Stimulated activated CD8-positive, alpha-beta memory T cell treated with anti-CD3 and anti-CD28 coated beads, Interleukin-12 subunit alpha, Interleukin-12 subunit beta, amount 100 ng/mL, for 4 hours (primary cell): ENCODE data around the gene ANKS1A.
"Not testable (repeated sequence)": the region's sequence is repeated elsewhere in the genome, so short reads cannot be mapped to it uniquely, and the experiment has no call there.

ENCODE experiments used
- DNase-seq: peaks from one replicate; pipeline ENCODE4 v3.0.0-alpha.2; 2020; ENCODE audit warnings: low read depth

The ANKS1A gene

DNA sequence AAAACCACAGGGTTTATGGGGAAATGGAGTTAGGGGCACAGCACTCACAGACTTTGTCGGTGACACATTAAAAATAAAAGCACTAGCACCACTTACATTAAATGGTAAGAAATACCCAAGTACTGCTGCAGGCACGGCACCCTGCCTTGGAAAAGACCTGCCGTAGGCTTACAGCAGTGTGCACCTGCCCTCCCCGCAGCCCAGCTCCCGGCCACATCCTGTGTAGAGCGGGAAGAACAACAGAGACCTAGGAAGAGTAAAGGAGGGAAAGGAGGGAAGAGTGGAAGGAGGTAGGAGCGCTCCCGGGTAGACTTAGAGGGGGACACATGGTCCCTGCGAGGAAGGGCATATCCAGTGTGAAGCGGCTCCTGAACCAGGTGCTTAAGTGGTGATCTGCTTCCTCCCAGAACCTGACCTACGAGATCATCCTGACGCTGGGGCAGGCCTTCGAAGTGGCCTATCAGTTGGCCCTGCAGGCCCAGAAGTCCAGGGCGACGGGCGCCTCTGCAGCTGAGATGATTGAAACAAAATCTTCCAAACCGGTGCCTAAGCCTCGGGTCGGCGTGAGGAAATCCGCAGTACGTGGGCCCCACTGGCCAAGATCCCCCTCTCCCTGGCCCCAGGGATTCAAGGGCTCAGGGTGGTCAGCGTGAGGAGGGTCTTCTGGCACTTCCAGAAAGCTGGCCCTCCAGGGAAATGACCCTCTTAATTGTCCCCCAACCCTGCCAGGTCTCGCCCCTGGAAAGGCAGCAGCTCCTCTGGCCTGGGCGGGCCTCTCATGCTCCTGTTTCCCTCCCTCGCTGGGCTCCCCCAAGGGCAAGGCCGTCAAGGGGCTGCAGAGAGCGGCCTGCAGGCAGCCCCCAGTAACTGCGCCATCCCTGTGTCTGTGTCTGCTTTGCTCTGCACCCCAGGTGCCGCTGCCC, 196.6 kb downstream of the ANKS1A start:
- no peak for DNase-seq

DNA sequence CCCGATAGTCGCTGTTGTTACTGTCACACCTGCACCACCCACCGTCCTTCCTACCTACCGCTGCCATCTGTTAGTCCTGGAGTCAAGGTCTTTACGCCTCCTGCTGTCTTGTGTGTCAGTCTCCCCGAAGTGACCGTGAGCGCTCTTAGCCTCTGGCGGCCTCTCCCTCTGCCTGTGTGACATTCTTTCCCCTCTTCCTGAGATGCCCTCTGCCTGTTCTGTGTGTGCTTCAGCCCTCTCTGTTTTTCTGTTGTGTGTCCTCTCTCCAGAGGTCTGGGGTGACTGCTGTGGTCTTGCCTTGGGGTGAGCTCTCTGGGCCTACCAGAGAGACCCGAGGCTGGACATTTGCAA, 197.2 kb downstream of the ANKS1A start:
- no peak for DNase-seq

DNA sequence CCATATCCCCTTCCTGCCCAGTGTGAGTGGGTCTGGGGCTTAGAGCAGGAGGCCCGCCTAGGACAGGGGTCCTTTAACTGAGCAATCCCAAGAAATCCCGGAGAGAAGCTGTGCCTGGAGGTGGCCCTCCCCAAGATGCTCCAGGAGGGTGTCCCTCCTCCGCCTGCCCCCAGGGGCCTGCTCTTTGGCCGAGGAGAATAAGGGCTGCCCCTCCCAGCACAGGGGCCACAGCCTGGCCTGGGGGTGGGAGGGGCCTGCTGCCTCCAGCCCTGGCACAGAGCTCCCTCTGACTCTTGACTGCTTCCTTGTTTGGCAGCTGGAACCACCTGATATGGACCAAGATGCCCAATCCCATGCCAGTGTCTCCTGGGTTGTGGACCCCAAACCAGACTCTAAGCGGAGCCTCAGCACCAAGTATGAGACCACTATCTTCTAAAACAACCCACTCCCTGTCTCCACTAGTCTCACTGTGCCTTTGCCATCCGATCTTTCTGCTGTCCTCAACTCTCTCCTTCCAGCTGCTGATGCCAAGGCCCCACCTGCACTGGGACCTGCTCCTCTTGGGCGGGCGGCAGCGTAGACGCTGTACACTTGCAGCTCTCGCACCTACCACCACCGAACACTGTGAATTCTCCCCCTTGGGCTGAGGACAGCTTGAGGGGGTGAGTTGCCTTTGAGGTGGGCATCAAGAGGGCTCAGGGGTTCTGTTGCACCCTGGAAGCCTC, 197.7 kb downstream of the ANKS1A start:
- no peak for DNase-seq

DNA sequence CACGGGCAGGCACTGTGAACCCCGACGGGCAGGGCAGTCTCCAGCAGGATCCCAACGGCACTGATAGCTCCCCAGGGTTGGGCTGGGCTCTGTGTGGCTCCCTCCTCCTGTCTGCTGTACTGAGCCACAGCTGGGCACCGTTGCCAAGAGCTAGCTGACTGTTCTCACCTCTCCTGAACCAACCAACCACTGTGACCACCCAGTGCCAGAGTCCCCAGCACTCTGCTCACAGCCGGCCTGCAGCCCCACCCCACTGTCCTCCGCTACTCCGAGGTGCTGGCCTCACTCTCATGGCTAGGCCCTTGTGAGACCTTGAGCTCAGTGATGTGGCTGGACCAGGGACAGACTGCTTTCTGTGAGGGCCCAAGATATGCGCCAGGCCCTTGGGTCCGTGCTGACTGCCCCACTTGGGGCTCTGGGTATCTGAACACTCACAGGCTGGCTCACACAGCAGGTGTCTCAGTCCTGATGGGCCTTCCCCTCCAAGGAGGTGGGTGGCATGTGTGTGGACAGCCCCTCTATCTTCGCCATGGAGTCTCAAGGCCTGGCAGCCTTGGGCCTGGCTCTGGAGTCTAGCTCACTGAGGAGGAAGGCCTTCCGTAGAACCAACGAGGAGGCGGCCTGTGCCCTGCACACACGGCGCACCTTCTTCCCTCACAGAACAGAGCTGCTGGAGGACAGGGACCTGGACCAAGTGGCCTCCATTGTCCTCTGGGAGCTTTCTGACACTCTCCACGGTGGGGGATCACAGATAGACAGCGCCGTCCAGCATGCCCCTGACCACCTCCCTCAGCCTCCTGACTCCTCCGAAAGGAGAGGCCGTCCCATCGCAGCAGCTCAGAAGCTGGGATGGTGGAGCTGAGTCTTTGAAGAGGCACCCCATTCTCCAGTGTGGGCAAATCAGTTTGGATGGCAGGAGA, 198.6 kb downstream of the ANKS1A start:
- no peak for DNase-seq

DNA sequence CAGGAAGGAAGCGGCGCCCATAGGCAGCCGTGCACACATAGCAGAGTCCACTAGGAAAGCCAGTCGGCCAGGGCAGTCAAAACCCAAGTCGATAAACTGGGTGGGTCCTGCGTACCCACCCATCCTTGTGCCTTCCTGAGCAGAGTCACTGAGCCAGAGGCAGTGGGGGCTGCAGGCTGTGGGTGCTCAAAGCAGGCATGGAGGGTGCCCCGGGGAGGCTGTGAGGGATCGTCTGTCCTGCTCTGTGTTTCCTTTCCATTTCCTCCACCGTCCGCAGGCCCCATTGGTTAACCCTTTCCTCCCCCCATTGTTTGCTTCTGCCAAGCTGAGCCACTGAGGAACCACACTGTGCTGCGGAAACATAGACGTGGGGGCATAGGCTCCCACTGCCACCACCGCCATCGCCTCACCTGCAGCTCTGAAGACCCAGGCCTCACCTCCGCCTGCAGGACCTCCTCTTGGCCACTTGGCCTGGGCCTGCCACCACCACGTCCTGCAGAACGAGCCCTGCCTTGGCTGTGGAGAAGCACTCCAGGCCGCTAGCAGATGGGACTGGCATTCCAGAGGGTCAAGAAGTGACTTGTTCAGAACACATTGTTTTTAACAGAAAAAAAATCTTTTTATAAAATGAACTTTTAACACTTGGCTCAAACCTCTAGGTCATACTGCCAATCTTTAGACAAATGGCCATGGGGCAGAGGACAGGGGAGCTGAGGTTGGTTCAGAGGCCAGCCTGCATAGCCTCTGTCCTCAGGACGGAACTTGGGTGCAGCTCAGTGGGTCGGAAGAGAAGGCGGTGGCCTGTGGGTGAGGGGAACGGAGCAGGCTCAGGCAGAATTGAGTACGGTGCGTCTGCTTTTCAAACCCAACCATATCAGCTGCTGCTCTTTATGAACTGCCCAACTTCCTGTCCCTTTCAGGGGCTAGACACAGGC, 199.5 kb downstream of the ANKS1A start:
- no peak for DNase-seq

DNA sequence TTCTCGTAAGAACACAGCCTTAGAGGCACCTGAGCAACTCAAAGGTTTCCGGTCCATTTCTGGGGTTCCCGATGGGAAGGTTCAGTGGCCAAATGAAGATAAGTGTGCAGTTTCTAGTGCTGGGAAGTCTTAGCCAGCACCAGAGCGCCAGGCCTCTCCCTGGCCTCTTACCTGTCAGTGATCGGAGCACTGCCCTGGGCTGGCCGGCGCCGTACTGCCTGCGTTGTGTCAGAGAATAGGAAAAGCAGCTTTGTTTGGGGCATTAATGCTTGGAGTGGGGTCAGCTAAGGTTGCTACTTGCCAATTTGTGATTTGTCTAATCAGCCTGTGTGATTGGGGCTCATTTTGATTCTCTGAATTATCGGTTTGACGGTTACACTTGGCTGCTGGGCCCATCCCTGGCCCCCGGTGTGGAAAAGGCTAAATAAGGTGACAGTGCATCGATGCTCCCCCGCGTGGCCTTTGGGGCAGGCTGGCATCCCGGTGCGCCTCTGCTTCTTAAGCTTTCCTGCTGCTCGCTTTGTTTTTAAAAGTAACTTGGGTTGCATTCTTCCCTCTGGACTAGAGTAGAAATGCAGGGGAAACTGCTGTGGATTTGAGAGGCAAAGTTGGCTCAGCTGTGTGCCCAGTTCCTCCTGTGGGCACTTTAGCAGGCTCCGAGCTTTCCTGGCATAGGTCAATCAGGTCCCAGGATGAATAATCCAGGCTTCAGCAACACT, 200.3 kb downstream of the ANKS1A start:
- no peak for DNase-seq

DNA sequence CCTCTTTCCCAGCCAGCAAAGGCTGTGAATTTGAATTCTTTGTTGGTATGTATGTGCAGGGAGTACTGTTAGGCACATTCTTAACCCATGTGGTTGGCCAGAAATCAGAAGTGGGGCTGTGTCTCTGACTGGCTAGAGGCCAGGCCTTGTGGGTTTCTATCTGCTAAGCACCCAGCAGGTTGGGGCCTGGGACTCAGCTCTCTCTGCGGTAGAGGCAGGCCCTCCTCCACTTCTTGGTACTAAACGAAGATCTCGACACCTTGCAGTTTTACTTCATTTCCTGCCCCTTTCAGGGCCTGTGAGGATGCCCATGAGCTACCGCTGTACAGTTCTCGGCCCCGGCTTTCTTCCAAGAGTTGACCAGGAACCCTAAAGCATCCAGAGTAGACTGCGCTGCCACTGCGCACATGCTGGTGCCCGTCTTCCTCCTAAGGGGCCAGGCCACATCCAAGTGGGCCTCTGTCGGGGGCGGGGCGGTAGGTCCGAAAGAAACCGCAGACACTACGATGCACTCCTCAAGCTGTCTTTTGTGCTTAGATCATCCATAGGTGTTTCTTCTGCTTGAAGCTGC, 201.0 kb downstream of the ANKS1A start:
- no peak for DNase-seq

DNA sequence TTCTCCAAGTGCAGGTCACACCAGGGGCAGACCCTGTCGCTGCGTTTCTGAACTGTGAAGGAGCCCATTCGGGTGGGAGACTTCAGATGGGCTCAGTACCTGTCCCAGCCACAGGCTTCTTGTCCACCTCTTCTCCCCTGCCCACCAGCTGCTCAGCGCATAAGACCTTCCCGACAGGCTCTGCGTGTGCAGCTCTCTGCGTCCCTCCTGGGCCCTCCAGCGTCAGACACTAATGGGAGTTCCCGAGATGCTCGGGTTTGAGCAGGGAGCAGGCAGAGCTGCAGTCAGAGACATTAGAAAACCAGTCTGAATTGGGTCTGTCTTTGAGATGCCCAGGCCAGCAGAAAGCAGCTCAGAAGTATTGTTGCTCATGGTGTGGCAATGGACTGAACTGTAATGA, 201.7 kb downstream of the ANKS1A start:
- DNase-seq, result no peak

DNA sequence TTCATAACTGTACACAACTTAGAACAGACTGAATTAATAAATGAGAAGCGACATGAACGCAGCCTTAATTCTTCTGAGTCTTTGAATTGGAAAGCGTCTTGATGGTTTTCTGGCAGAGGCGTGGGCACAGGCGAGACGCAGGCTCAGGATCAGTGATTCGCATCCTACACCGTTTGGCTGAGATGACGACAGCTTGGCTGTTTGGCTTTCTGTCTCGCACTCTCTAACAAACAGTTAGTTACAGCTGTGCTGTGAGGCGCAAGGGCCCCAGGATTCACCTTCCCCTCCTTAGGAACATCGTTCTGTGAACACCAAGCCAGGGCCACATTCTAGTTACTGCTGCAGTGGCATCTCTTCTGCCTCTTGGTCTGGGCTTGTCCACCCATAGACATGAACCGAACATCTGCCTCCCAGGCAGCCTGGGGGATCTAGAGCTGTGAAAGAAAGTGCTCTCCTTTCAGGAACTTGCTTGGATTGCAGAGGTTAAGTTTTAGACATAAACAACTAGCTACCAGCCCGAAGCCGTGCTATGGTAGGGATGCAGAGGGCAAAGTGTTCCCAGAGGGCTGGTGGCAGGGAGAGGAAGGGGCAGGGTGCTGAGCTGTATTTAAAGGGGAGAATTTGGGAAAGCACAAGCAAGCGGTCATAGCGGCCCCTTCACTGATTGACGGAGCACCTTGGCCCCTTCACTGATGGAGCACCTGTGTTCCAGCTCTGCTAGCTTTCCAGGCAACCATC, 202.5 kb downstream of the ANKS1A start:
- no peak for DNase-seq

DNA sequence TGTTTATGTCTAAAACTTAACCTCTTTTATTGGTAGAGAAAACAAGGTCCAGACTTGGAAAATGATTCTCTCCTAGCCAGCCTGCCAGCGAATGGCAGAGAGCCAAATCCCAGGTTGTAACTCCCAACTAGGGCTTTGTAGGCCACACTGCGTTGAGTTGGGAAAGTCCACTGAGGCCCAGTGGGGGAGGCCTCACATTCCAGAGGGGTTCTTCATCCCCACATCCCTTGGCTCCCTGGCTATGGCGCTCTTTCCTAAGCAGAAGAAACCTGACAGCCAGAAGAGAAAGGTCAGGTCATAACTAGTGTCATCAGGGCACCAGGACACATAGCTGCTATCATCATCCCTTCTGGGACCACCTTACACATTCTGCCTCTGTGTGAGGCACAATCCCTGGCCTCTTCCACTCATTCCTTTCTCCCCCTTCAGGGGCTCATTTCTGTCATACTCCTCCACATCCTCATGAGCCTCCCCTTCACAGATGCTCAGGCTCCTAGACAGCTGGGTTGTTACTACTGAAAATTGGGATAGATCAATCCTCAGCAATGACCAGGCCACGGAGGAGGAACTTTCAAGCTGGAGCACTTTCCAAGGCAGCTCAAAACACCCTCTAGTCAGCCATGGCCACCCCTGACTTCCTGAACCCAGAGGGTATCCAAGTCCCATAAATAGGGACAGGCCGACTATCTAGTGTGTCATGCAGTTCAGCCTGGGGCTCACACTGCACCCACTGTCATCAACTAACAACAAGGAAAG, 203.5 kb downstream of the ANKS1A start:
- no peak for DNase-seq

DNA sequence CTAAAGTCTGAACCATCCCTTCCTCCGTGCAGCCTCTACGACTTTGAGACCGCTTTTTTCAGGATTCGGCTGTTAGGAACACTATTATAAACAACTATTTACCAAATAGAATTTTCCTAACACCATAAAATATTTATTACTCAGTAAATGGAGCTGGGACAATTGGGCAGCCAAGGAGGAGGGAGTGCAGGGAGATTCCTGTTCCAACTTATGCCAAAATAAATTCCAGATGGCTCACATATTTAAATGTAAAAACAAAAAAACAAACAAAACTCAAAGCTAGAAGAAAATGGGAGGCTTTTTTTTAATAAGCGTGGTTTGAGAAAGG, 204.0 kb downstream of the ANKS1A start:
- DNase-seq, result no peak

DNA sequence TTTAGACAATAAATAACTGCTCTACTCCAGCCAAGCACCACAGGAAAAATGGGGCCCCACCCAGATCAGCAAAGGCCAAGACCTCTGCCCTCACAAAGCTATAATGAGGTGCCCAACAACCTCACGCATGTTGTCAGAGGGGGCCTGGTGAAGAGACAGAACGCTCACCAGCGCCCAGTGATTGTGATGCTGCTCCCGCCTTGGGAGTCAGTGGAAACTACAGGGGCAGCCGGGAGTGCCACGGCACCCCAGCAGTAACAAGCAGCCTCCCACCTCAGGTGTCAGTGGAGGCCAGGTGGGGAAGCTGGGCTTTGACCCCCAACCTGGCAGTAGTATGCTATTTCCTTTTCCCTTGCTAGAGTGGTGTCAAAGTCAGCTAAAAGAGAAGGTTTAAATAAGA, 204.7 kb downstream of the ANKS1A start:
- DNase-seq, result no peak

DNA sequence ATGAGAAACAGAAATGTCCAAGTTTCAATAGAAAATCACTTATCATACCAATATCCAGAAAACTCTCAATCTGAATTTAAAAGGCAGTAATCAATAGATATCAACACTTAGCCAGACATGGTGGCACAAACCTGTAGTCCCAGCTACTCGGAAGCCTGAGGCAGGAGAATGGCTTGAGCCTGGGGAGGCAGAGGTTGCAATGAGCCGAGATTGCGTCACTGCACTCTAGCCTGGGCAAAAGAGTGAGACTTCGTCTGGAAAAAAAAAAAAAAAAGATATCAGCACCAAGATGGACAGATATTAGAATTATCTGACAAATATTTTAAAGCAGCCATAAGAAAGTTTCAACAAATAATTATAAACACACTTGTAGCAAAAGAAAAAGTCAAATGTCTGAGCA, 205.1 kb downstream of the ANKS1A start:
- no peak for DNase-seq

DNA sequence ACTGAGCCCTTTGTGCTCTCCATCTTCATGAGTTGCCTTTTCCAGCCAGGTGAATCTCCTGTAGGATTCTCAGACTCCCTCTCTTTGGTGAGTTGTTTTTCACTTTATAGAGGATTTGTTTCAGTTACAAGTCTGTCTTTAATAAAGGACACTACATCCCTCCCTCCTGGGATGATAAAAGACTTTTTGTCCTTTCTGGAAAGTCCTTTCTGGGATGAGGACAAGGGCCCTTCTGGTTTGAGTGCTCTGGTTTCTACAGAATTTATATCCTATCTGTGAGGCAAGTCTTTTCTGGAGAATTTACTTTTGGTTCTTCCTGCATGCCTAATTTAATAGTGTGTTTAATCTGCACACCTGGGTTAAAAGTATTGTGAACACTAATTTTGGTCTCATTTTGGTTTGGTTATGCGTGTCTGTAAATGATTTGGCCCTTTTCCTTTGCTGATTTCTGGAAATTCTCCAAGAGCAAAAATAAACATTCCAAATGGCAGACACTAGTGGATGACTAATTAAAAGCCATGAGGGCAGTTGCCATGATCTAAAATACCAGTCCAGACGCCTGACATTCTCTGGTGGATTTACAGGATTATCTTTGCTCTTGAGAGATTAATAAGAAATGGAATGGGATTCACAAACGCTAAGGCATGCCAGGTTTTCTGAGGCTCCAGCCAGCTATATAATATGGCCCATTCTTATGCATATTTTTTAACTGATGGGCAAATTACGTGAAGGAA, 207.2 kb downstream of the ANKS1A start:
- DNase-seq, result no peak

DNA sequence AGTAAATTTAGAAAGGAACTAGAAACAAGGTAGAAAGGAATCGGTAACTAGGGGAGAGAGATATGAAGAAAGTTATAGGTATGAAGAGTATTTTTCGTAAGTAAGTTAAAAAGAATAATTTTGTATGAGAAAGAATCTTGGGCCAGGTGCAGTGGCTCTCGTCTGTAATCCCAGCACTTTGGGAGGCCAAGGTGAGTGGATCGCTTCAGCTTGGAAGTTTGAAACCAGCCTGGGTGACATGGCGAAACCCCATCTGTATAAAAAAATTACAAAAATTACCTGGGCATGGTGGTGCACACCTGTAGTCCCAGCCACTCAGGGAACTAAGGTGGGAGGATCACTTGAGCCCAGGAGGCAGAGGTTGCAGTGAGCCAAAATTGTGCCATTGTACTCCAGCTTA, 210.1 kb downstream of the ANKS1A start:
- no peak for DNase-seq

DNA sequence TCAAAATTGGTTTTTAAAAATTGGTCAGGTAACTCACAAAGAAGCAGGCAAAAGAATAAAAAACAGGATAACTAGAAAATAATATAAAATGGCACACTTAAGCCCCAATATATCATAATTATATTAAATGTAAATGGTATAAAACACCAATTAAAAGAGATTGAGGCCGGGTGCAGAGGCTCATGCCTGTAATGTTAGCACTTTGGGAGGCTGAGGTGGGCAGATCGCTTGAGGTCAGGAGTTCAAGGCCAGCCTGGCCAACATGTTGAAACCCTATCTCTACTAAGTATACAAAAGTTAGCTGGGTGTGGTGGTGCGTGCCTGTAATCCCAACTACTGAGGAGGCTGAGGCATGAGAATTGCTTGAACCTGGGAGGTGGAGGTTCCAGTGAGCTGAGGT, 216.0 kb downstream of the ANKS1A start:
- DNase-seq, result no peak

DNA sequence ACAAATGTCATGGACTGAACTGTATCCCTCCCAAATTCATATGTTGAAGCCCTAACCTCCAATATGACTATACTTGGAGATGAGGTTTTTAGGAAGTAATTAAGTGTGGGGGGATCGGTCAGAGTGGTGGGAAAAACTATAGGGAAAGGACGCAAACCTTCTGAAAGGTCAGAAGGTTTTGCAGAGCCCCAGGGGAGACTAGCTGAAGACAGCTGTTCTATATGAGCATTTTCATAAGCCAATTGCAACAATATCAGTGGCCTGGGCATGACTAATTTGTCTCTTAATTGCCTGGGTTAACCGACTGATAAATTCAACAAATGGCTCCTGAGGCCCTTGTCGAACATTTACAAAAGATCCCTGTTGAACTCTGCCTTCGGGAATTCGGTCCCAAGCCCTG, 217.0 kb downstream of the ANKS1A start:
- DNase-seq, result not testable (repeated sequence)

DNA sequence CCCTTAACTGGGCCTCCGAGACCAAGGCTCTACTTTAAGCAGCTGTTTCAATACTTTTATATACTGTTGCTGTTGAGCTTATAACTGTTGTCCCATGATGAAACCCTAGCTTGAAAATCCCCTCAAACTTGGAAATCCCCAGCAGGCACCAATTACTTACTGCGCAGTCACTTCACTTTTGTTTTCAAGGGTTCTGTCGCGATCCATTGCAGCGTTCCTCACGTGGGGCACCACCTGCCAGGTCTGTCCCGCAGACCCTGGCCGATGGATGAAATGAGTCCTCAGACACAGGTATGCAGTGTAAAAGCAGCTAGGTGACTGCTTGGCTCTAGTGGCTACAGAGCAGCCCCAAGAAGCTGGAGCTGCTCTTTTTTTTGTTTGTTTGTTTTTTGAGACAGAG, 218.2 kb downstream of the ANKS1A start:
- not testable (repeated sequence) for DNase-seq
